Fibroblast of villous mesenchyme (primary cell): ENCODE data around the gene THBS4. TPM values are rescaled to one million over a fixed set of nuclear protein-coding genes. Genes with fewer than 3 reads are reported as not detected.

Experiments used
- DNase-seq: peaks from one replicate; pipeline ENCODE4 v3.0.0-alpha.2; 2010; ENCODE audit warnings: low read depth
- H3K4me3 ChIP-seq: 2 replicates; pipeline ENCODE4 v1.5.1; 2011; ENCODE audit warnings: low read depth, mild to moderate bottlenecking, low read length
- total RNA-seq: library from RNA; depleted of rRNA; stranded (reverse); fragments of >200 nt; gene quantifications from 2 replicates; pipeline ENCODE4 v1.2.3, GENCODE V29; 2012
- TF ChIP-seq, protein P1 (sequence below): IDR thresholded peaks from 2 replicates; pipeline ENCODE4 v1.5.1; 2012; ENCODE audit warnings: low read depth, mild to moderate bottlenecking, low read length; ENCODE audit not compliant: insufficient read depth

The THBS4 gene
- under 0.01 and 0.32 TPM in 2 replicates for total RNA-seq

DNA sequence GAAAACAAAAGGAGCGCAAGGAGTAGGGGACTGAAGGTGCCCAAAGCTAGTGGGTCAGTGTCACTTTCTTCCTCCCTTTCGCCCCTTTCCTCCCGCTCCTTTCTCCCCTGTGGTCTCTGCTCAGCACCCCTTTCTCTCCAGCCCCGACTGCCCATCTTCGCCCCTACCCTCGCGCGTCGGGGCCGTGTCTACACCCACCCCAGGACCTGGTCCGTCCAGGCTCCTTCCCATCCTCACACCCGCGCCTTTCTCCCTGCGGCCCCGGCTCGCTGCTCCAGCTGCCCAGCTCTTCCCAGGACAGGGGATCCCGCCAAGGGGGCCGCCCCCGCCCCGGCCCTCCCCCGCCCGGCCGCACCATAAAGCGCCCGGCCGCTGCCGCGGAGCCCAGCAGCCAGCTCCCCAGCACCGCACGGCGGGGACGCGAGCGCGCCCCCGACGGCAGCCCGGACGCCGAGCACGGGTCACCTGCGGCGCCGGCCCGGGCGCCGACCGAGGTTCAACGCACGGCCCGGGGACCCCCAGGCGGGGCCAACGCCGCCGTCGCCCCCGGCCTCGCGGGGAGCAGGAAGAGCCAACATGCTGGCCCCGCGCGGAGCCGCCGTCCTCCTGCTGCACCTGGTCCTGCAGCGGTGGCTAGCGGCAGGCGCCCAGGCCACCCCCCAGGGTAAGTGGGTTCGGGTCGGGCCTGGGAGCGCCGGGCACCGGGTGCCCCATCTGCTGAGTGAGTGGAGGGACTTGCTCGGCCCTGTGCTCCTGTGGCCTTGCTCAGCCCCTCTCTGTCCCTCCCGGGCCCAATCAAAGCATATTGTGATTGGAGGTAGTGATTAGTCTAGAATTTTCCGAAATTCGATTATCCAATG, at the start of gene THBS4:
Gene THBS4, plus strand, starts transcription at position 387 of the 860 bp plus-strand sequence. Its CDS starts 190 bp downstream, at position 577.
- TF ChIP-seq, protein P1, sequence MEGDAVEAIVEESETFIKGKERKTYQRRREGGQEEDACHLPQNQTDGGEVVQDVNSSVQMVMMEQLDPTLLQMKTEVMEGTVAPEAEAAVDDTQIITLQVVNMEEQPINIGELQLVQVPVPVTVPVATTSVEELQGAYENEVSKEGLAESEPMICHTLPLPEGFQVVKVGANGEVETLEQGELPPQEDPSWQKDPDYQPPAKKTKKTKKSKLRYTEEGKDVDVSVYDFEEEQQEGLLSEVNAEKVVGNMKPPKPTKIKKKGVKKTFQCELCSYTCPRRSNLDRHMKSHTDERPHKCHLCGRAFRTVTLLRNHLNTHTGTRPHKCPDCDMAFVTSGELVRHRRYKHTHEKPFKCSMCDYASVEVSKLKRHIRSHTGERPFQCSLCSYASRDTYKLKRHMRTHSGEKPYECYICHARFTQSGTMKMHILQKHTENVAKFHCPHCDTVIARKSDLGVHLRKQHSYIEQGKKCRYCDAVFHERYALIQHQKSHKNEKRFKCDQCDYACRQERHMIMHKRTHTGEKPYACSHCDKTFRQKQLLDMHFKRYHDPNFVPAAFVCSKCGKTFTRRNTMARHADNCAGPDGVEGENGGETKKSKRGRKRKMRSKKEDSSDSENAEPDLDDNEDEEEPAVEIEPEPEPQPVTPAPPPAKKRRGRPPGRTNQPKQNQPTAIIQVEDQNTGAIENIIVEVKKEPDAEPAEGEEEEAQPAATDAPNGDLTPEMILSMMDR, result no peak
- H3K4me3 ChIP-seq, result no peak within 1 kb of the TSS
- DNase-seq, result no peak

GRCh38 chr5:79986260-79986659, 48.9 kb upstream of the THBS4 start:
- TF ChIP-seq, protein P1, result no peak
- DNase-seq, result no peak
- no peak overlapping the region for H3K4me3 ChIP-seq

- DNase-seq, result peak; percentile 6
- H3K4me3 ChIP-seq, result peak overlapping the region; percentile 97
- TF ChIP-seq, protein P1, result no peak
These were observed 44.9 kb upstream of the THBS4 start for GRCh38 chr5:79990205-79990597.

GRCh38 chr5:79990598-79991507, 44.3 kb upstream of the THBS4 start, which contains the start of gene MTX3:
Gene MTX3 (minus strand): TSS chr5:79991262. CDS start chr5:79991238, 24 bp downstream.
- TF ChIP-seq, protein P1, result no peak
- H3K4me3 ChIP-seq, result peak within 1 kb of the TSS; percentile 97
- peak; percentile 77 for DNase-seq

DNA sequence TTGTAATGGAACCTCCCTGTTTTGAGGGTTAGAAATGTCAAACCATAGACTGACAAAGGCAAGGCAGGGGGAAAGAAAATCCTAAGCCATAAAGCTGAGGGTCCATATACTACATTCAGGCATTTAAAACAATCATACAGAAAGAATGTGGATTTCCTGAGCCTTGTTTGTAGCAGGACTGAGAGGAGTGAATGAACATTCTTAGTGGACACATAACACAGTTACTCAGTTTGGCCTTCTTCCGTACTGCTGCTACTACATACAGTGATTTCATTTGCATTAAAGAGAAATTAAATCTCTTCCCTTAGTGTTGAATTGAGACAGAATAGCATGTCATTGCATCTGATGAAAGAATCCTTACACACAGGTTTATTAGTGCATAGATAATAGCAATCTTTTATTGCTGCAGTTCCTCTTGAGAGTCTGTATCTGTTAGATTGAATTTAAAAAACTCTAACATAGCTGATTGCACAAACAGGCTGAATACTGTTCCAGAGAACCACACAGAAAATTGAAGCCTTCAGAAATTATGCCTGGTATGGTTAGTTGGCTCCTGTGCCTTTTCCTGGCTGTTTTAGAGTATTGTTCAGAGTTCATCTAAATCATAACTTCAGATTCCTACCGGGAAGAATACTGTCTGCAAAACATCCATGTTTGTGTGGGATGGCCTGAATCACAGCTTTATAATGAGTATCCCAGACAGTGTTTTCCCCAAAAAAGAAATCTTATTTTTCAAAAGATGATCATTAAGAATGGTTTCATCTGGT, 42.1 kb upstream of the THBS4 start:
- no peak for DNase-seq
- TF ChIP-seq, protein P1, result no peak
- H3K4me3 ChIP-seq, result no peak overlapping the region

- no peak for DNase-seq
- TF ChIP-seq, protein P1, result no peak
- H3K4me3 ChIP-seq, result no peak overlapping the region
These were observed 35.4 kb upstream of the THBS4 start for GRCh38 chr5:79999722-80000121.
